Keratinocyte (primary cell): ENCODE data around the gene SLC6A16. TPM values are rescaled to one million over a fixed set of nuclear protein-coding genes. Genes with fewer than 3 reads are reported as not detected.

Source experiments
- DNase-seq: peaks from one replicate; pipeline ENCODE4 v3.0.0-alpha.2; 2011; ENCODE audit warnings: low read depth, missing footprints, low spot score
- FAIRE-seq: peaks from 2 replicates; lab custom pipeline; 2011; peaks lifted over from hg19 to GRCh38; lab: Jason Lieb, UNC
- H2AFZ ChIP-seq: 2 replicates; pipeline ENCODE4 v1.6.0; 2012; ENCODE audit warnings: low read length, control low read depth, inconsistent platforms; ENCODE audit not compliant: control insufficient read depth
- H3K27ac ChIP-seq: 2 replicates; pipeline ENCODE4 v1.5.1; 2011; ENCODE audit warnings: low read length; ENCODE audit not compliant: control insufficient read depth, insufficient read depth
- H3K27me3 ChIP-seq: 3 replicates; pipeline ENCODE4 v1.6.0; 2011; ENCODE audit warnings: low read length; ENCODE audit not compliant: control insufficient read depth, insufficient read depth; ENCODE audit errors: extremely low read depth
- H3K36me3 ChIP-seq, 2 experiments: 2 replicates in 1 of 2; 3 replicates in 1 of 2; pipeline ENCODE4 v1.5.1; 2011; ENCODE audit warnings: low read length in 2 of 2, mild to moderate bottlenecking in 1 of 2; ENCODE audit not compliant: control insufficient read depth in 2 of 2, insufficient read depth in 2 of 2; ENCODE audit errors: extremely low read depth in 1 of 2
- H3K4me1 ChIP-seq: 3 replicates; pipeline ENCODE4 v1.5.1; 2011; ENCODE audit warnings: low read length; ENCODE audit not compliant: control insufficient read depth, insufficient read depth; ENCODE audit errors: extremely low read depth
- H3K4me2 ChIP-seq: 3 replicates; pipeline ENCODE4 v1.6.0; 2011; ENCODE audit warnings: low read depth, low read length; ENCODE audit not compliant: control insufficient read depth, insufficient read depth; ENCODE audit errors: extremely low read depth
- H3K4me3 ChIP-seq, 3 experiments: fragments of 200-600 bp in 1 of 3; sonication (generic) in 1 of 3; 2 replicates in 2 of 3; 3 replicates in 1 of 3; pipeline ENCODE4 v1.5.1; 2011 to 2016; ENCODE audit warnings: low read length in 3 of 3, mild to moderate bottlenecking in 3 of 3, control low read depth in 2 of 3, inconsistent platforms in 1 of 3, low read depth in 1 of 3, mixed read lengths in 1 of 3, mixed run types in 1 of 3, moderate library complexity in 1 of 3; ENCODE audit not compliant: control insufficient read depth in 2 of 3, insufficient read depth in 2 of 3; ENCODE audit errors: extremely low read depth in 1 of 3
- H3K79me2 ChIP-seq: 2 replicates; pipeline ENCODE4 v1.6.0; 2012; ENCODE audit warnings: low read length; ENCODE audit not compliant: control insufficient read depth, insufficient read depth
- H3K9ac ChIP-seq: 3 replicates; pipeline ENCODE4 v1.6.0; 2011; ENCODE audit warnings: low read length; ENCODE audit not compliant: control insufficient read depth, insufficient read depth; ENCODE audit errors: extremely low read depth
- H3K9me1 ChIP-seq: 3 replicates; pipeline ENCODE4 v1.6.0; 2011; ENCODE audit warnings: low read length; ENCODE audit not compliant: control insufficient read depth, insufficient read depth; ENCODE audit errors: extremely low read depth
- H3K9me3 ChIP-seq: 2 replicates; pipeline ENCODE4 v1.5.1; 2012; ENCODE audit warnings: low read depth, low read length; ENCODE audit not compliant: control insufficient read depth
- H4K20me1 ChIP-seq: 3 replicates; pipeline ENCODE4 v1.6.0; 2011; ENCODE audit warnings: low read length; ENCODE audit not compliant: control insufficient read depth, insufficient read depth; ENCODE audit errors: extremely low read depth
- EZH2 ChIP-seq: IDR thresholded peaks from one replicate; pipeline ENCODE4 v1.6.1; 2012; ENCODE audit warnings: inconsistent platforms, mild to moderate bottlenecking, low read length, moderate library complexity
- dilution Hi-C: fragments of 300-500 bp; cut with MboI; formaldehyde crosslinking; loops from one replicate; pipeline ENCODE4 v1.7.0; 2020; ENCODE audit warnings: low sequenced_read_pairs; ENCODE audit not compliant: extremely low pct_ligation_motif_present
- polyA plus RNA-seq, 5 experiments: library from polyadenylated mRNA; depleted of rRNA in 3 of 5; stranded (reverse) in 3 of 5; stranded (forward) in 1 of 5; unstranded in 1 of 5; fragments of >200 nt; gene quantifications; 1 replicate in 1 of 5; 2 replicates in 3 of 5; 3 replicates in 1 of 5; pipeline versions ENCODE4 v1.2.1 to v1.2.3, GENCODE V29; 2011 to 2012; ENCODE audit warnings: missing spikeins in 2 of 5, low read depth in 1 of 5, low replicate concordance in 1 of 5
- TF ChIP-seq, protein P1 (sequence below), 3 experiments: IDR thresholded peaks in 1 of 3; conservative IDR thresholded peaks in 1 of 3; optimal IDR thresholded peaks in 1 of 3; 2 replicates in 2 of 3; 3 replicates in 1 of 3; pipeline versions ENCODE3 to v1.5.1; 2011; ENCODE audit warnings: low read length in 3 of 3, mild to moderate bottlenecking in 3 of 3, moderate library complexity in 2 of 3, control low read depth in 1 of 3, inconsistent platforms in 1 of 3; ENCODE audit not compliant: insufficient read depth in 2 of 3; ENCODE audit errors: extremely low read depth in 1 of 3

SLC6A16 gene
- polyA plus RNA-seq, 1 donor (not counting 4 experiments of a cell fraction or from before 2014, with no cell fraction given) = not detected

DNA sequence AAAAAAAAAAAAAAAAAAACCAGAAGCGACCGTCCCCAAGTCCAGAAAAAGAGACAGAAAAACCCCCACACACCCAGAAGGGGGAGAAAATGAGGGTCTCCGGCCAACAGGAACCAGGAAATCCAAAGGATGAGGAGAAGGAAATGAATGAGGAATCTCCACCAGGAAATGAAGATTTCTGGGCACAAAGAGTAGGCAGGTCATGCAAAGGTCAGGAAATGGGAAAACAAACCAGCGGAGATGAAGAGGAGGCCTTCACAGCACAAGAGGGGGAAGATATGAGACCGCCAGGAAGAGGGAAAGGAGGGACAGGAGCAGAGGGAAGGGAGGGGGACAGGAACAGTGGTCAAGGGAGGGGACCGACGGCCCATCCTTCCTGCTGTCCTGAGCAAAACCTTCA, 31.4 kb upstream of the SLC6A16 start:
- Histone ChIP-seq H3K36me3 (peaks cover 0 to 3% of the 10 kb centered on the region in 2 experiments), H3K9ac (no peak overlapping the region), H2AFZ (no peak overlapping the region), H3K27me3 (no peaks in the 10 kb centered on the region), H4K20me1 (no peaks in the 10 kb centered on the region), H3K27ac (no peak overlapping the region), H3K9me3 (no peaks in the 10 kb centered on the region), H3K9me1 (no peaks in the 10 kb centered on the region), H3K4me1 (no peaks in the 10 kb centered on the region), H3K4me3 (no peak overlapping the region), H3K4me2 (no peak overlapping the region), H3K79me2 (no peaks in the 10 kb centered on the region)
- TF ChIP-seq, protein P1, sequence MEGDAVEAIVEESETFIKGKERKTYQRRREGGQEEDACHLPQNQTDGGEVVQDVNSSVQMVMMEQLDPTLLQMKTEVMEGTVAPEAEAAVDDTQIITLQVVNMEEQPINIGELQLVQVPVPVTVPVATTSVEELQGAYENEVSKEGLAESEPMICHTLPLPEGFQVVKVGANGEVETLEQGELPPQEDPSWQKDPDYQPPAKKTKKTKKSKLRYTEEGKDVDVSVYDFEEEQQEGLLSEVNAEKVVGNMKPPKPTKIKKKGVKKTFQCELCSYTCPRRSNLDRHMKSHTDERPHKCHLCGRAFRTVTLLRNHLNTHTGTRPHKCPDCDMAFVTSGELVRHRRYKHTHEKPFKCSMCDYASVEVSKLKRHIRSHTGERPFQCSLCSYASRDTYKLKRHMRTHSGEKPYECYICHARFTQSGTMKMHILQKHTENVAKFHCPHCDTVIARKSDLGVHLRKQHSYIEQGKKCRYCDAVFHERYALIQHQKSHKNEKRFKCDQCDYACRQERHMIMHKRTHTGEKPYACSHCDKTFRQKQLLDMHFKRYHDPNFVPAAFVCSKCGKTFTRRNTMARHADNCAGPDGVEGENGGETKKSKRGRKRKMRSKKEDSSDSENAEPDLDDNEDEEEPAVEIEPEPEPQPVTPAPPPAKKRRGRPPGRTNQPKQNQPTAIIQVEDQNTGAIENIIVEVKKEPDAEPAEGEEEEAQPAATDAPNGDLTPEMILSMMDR (optimal IDR thresholded peaks at IDR 0.05 in 1 of 3, IDR thresholded peaks at IDR 0.05 in 1 of 3, conservative IDR thresholded peaks at IDR 0.05 in 1 of 3; ENCODE audit: extremely low read depth in 1 of 3, insufficient read depth in 2 of 3, low read length in 3 of 3) = no peak
- no peak for DNase-seq
- no peak for FAIRE-seq
- dilution Hi-C loops = no loop called here

DNA sequence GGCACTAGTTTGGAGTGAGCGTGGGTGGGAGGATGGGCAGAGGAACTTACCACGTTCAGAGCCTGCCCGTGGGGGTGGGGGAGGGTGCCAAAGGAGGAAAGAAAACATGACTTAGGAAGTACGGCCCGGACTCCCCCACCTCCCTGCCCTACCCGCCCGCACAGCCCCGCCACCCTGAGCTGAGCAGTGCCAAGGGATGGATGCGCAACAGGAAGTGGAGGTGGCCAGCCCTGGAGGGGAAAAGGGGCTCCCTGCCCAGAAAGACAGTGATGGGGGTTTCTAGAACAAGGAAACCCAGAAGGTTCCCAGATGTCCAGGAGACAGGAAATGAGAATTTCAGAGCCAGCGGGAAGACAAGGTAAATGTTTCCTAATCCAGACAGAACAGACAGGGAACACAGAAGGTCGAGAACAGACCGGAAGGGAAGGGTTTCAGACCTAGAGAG, 30.9 kb upstream of the SLC6A16 start:
- no peak for FAIRE-seq
- no peaks in the 10 kb centered on the region for H3K79me2 ChIP-seq
- H4K20me1 ChIP-seq = no peaks in the 10 kb centered on the region
- no peak overlapping the region for H3K4me3 ChIP-seq
- peaks cover 0 to 4% of the 10 kb centered on the region in 2 experiments for H3K36me3 ChIP-seq
- TF ChIP-seq, protein P1 (optimal IDR thresholded peaks at IDR 0.05 in 1 of 3, IDR thresholded peaks at IDR 0.05 in 1 of 3, conservative IDR thresholded peaks at IDR 0.05 in 1 of 3; ENCODE audit: extremely low read depth in 1 of 3, insufficient read depth in 2 of 3, low read length in 3 of 3) = no peak
- TF ChIP-seq EZH2 = no peak
- no peaks in the 10 kb centered on the region for H3K9me1 ChIP-seq
- no peaks in the 10 kb centered on the region for H3K27me3 ChIP-seq
- no peak overlapping the region for H2AFZ ChIP-seq
- H3K27ac ChIP-seq = no peak overlapping the region
- no peaks in the 10 kb centered on the region for H3K4me1 ChIP-seq
- no peak overlapping the region for H3K4me2 ChIP-seq
- H3K9me3 ChIP-seq = no peaks in the 10 kb centered on the region
- no peak overlapping the region for H3K9ac ChIP-seq
- no peak for DNase-seq
- dilution Hi-C loops = no loop called here
